A549 (cell line): ENCODE data around the gene ISLR2. TPM values are rescaled to one million over a fixed set of nuclear protein-coding genes. Genes with fewer than 3 reads are reported as not detected.

Source experiments
- ATAC-seq, 2 experiments: fragments of 200-7000 bp in 1 of 2; fragments of >200 bp in 1 of 2; cut with Nextera tagmentation in 1 of 2; cut with Tn5 transposase in 1 of 2; 3 replicates each; pipeline versions ENCODE4 v1.8.0 to v1.9.1; 2018 to 2020; ENCODE audit warnings: mild to moderate bottlenecking in 1 of 2, moderate library complexity in 1 of 2
- CTCF ChIA-PET: fragments of 300-600 bp; sonication (Branson Sonifier 250); formaldehyde crosslinking; extraction: SDS; loops from one replicate; lab custom pipeline; 2021; ENCODE audit warnings: antibody characterized with exemption, inconsistent platforms; lab: Yijun Ruan, JAX
- POLR2A ChIA-PET: fragments of 350-600 bp; formaldehyde crosslinking; extraction: SDS; loops from one replicate; lab custom pipeline; 2021; ENCODE audit warnings: antibody characterized with exemption, inconsistent platforms; lab: Yijun Ruan, JAX
- DNase-seq, 2 experiments: peaks; one replicate each; pipeline versions ENCODE4 v3.0.0 to v3.0.0-alpha.2; 2011 to 2016; ENCODE audit warnings: low read depth in 1 of 2, low spot score in 1 of 2
- FAIRE-seq: peaks from 2 replicates; lab custom pipeline; 2011; peaks lifted over from hg19 to GRCh38; lab: Jason Lieb, UNC
- H3K27ac ChIP-seq, 2 experiments: fragments of >200 bp; sonication (Bioruptor Twin); formaldehyde crosslinking; 3 replicates each; pipeline ENCODE4 v1.5.1; 2016 to 2017
- H3K4me1 ChIP-seq: fragments of >200 bp; sonication (Bioruptor Twin); formaldehyde crosslinking; 3 replicates; pipeline ENCODE4 v1.6.1; 2016
- H3K4me2 ChIP-seq: fragments of >200 bp; sonication (Bioruptor Twin); formaldehyde crosslinking; 3 replicates; pipeline ENCODE4 v1.6.1; 2016
- H3K4me3 ChIP-seq: fragments of >200 bp; sonication (Bioruptor Twin); formaldehyde crosslinking; 3 replicates; pipeline ENCODE4 v1.5.1; 2016
- H3K9me3 ChIP-seq: fragments of >200 bp; sonication (Bioruptor Twin); formaldehyde crosslinking; 3 replicates; pipeline ENCODE4 v1.6.1; 2016
- BHLHE40 ChIP-seq: IDR thresholded peaks from 2 replicates; pipeline ENCODE4 v1.6.1; 2012; ENCODE audit warnings: low read depth, low read length, inconsistent platforms
- CBX2 ChIP-seq: fragments of 200-600 bp; sonication (generic); IDR thresholded peaks from 2 replicates; pipeline ENCODE4 v1.6.1; 2016; ENCODE audit warnings: low read depth, mild to moderate bottlenecking, borderline replicate concordance
- EHF ChIP-seq: fragments of 250-450 bp; sonication (Bioruptor Pico); IDR thresholded peaks from 2 replicates; pipeline ENCODE4 v1.5.0; 2020; ENCODE audit warnings: mild to moderate bottlenecking
- EP300 ChIP-seq, 2 experiments: fragments of >200 bp; sonication (Bioruptor Twin); formaldehyde crosslinking; IDR thresholded peaks; 2 replicates in 1 of 2; 3 replicates in 1 of 2; pipeline ENCODE4 v1.6.1; 2016 to 2017
- FOSB ChIP-seq: fragments of 250-450 bp; sonication (Bioruptor Pico); IDR thresholded peaks from 2 replicates; pipeline ENCODE4 v1.5.0; 2020; ENCODE audit warnings: mild to moderate bottlenecking, moderate library complexity
- FOXS1 ChIP-seq: fragments of 250-450 bp; sonication (Bioruptor Pico); IDR thresholded peaks from 2 replicates; pipeline ENCODE4 v1.5.0; 2020; ENCODE audit warnings: mild to moderate bottlenecking, moderate library complexity
- HDAC2 ChIP-seq: fragments of 200-600 bp; sonication (generic); IDR thresholded peaks from 2 replicates; pipeline ENCODE4 v1.6.1; 2016
- HOXA7 ChIP-seq: fragments of 250-450 bp; sonication (Bioruptor Pico); IDR thresholded peaks from 2 replicates; pipeline ENCODE4 v1.5.0; 2020; ENCODE audit warnings: mild to moderate bottlenecking, moderate library complexity
- HOXB5 ChIP-seq: fragments of 250-450 bp; sonication (Bioruptor Pico); IDR thresholded peaks from 2 replicates; pipeline ENCODE4 v1.5.0; 2020; ENCODE audit warnings: mild to moderate bottlenecking, moderate library complexity
- JUNB ChIP-seq: fragments of >200 bp; sonication (Bioruptor Twin); formaldehyde crosslinking; IDR thresholded peaks from 2 replicates; pipeline ENCODE4 v1.6.1; 2016
- KDM5A ChIP-seq: fragments of 200-600 bp; sonication (generic); IDR thresholded peaks from 2 replicates; pipeline ENCODE4 v1.6.1; 2016; ENCODE audit warnings: antibody characterized with exemption, mild to moderate bottlenecking
- MYC ChIP-seq: IDR thresholded peaks from 2 replicates; pipeline ENCODE4 v1.6.1; 2012; ENCODE audit warnings: mild to moderate bottlenecking, inconsistent platforms, low read length, improper control_type of control experiment, borderline replicate concordance
- NFE2L2 ChIP-seq: fragments of 150-350 bp; conservative IDR thresholded peaks from 2 replicates; pipeline ENCODE4 v1.6.1; 2014; ENCODE audit warnings: low read length
- NR3C1 ChIP-seq: fragments of >200 bp; sonication (Bioruptor Twin); formaldehyde crosslinking; IDR thresholded peaks from 3 replicates; pipeline ENCODE4 v1.6.1; 2017
- RAD21 ChIP-seq, 2 experiments: fragments of >200 bp in 1 of 2; sonication (Bioruptor Twin) in 1 of 2; formaldehyde crosslinking in 1 of 2; IDR thresholded peaks in 1 of 2; conservative IDR thresholded peaks in 1 of 2; 2 replicates in 1 of 2; 3 replicates in 1 of 2; pipeline ENCODE4 v1.6.1; 2012 to 2018; ENCODE audit warnings: inconsistent platforms in 1 of 2
- ZNF302 ChIP-seq: fragments of 250-450 bp; sonication (Bioruptor Pico); IDR thresholded peaks from 2 replicates; pipeline ENCODE4 v1.9.0; 2021; ENCODE audit warnings: inconsistent platforms, mild to moderate bottlenecking, moderate library complexity
- ZSCAN20 ChIP-seq: fragments of 250-450 bp; sonication (Bioruptor Pico); IDR thresholded peaks from 2 replicates; pipeline ENCODE4 v1.8.0; 2022; ENCODE audit warnings: mild to moderate bottlenecking, moderate library complexity
- WGBS: methylation state at CpG from one replicate; pipeline ENCODE4 v1.1.6; 2017; ENCODE audit errors: missing lambda C conversion rate; 5-methylcytosine and 5-hydroxymethylcytosine counted together
- polyA plus RNA-seq, 4 experiments: library from polyadenylated mRNA; depleted of rRNA in 3 of 4; stranded (reverse); fragments of >200 nt; fragmentation: RNase III in 1 of 4; extraction: RNeasy Plus Mini Kit Qiagen cat#74134 plus additional on column Dnase treatment in 1 of 4; gene quantifications; 2 replicates in 3 of 4; 3 replicates in 1 of 4; pipeline ENCODE4 v1.2.3, GENCODE V29; 2011 to 2017
- TF ChIP-seq, protein P1 (sequence below): fragments of >200 bp; sonication (Bioruptor Twin); formaldehyde crosslinking; IDR thresholded peaks from 2 replicates; pipeline ENCODE4 v1.6.1; 2016
- TF ChIP-seq, protein P2 (sequence below): IDR thresholded peaks from 2 replicates; pipeline ENCODE4 v1.6.1; 2012
- TF ChIP-seq, protein P3 (sequence below): fragments of 250-450 bp; sonication (Bioruptor Pico); IDR thresholded peaks from 2 replicates; pipeline ENCODE4 v1.5.0; 2020; ENCODE audit warnings: low read depth, mild to moderate bottlenecking, moderate library complexity
- TF ChIP-seq, protein P4 (sequence below): fragments of 150-350 bp; IDR thresholded peaks from 2 replicates; pipeline ENCODE4 v1.6.1; 2014; ENCODE audit warnings: low read depth, mild to moderate bottlenecking, low read length

The ISLR2 gene
- polyA plus RNA-seq, 2 of the 4 experiments (the other 2 are of a cell fraction): 0.12 to 0.17 TPM

DNA sequence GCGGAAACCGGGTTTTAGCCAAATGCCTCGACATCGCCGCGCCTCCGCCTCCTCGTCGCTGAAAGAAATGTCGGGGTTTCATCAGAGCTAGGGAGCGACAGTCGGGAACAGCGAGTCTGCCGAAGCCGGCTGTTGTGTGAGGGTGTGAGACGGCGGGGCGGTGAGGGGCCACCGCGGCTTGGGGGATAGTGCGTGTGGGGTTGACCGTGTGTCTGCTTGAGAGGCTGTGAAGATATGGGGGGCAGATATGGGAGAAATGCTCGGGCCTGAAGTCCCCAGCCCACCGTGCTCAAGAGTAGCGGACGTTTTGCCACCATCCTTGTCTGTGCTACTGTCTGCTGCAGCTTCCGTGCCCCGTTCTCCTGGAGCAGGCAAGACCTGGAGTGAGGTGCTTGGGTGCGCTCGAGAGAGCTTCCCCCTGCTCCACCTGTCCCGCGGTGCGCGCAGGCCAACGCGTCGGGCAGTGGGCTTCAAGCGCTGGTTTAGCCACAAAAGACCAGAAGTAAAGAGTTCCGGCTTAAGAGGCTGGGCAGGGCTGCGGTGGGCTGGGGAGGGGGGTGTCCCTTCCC is 716 bp upstream of the ISLR2 start:
- CTCF ChIA-PET: interaction anchor here (0.5 to 3.0 kb wide), 9 partner anchors 50 to 203 kb away, joined by 3 to 21 read pairs (median 3); no protein-coding TSS in a partner anchor
- Histone ChIP-seq H3K9me3 (no peaks in the 10 kb centered on the region), H3K4me1 (peaks cover 20% of the 10 kb centered on the region; the same call in 2 of the 3 replicates), H3K4me2 (peak overlapping the region; percentile 88), H3K4me3 (peak overlapping the region; percentile 36; the same call in 2 of the 3 replicates), H3K27ac (peak overlapping the region in 1 of 2 experiments; percentile 63; a peak in 3 of 6 replicates)
- TF ChIP-seq EP300 (IDR thresholded peaks at IDR 0.05): no peak
- no peak for TF ChIP-seq ZSCAN20 (CRISPR knock-in tag)
- TF ChIP-seq, protein P1, sequence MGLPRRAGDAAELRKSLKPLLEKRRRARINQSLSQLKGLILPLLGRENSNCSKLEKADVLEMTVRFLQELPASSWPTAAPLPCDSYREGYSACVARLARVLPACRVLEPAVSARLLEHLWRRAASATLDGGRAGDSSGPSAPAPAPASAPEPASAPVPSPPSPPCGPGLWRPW: no peak
- TF ChIP-seq, protein P2, sequence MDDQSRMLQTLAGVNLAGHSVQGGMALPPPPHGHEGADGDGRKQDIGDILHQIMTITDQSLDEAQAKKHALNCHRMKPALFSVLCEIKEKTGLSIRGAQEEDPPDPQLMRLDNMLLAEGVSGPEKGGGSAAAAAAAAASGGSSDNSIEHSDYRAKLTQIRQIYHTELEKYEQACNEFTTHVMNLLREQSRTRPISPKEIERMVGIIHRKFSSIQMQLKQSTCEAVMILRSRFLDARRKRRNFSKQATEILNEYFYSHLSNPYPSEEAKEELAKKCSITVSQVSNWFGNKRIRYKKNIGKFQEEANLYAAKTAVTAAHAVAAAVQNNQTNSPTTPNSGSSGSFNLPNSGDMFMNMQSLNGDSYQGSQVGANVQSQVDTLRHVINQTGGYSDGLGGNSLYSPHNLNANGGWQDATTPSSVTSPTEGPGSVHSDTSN: no peak
- no peak for TF ChIP-seq ZNF302 (CRISPR knock-in tag)
- TF ChIP-seq KDM5A: no peak
- WGBS: 65% methylated on average over 33 of the region's 40 CpGs
- DNase-seq: no peak
- no peak for FAIRE-seq
- POLR2A ChIA-PET: interaction anchor here (0.6 to 1.5 kb wide), 2 partner anchors 44 to 165 kb away, joined by 3 to 4 read pairs; no protein-coding TSS in a partner anchor
- ATAC-seq: no peak

DNA sequence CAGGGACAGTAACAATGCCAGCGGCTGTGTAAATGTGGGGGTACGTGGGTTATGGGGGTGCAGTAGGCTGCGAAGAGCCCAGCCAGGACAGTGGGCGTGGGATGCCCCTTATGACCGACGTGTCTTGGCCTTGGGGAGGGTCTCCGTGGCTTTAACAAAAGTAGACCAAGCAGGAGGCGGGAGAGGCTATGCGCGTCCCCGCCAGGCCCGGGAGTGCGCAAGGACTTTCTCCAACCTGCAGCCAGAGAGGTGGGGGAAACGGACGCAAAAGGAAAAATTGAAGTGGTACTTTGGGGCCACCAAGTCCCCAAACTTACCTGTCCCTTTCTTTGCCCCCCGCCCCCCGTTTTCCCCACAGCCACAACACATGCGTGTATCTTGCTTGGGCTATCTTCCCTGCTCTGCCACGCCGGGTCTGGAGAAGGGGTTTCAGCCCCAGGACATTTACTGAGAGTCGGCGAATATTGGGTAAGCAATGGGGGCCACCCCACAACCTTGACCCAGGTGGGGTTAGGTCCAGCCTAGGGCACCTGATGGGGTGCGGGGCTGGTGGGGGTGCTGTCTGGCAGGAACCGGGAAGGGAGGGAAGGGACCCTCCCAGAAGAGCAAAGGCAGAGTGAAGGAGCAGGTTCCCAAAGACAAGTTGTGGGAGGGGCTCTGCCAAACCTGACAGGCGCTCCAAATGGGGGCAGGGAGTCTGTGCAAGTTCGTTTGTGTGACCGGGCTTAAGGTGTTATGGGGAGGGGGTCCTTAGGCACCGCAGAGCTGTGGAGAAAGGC is 652 bp downstream of the ISLR2 start:
- ChIA-PET POLR2A (interaction anchor here (1.5 kb wide), 1 partner anchor 43 kb away, joined by 4 read pairs; no protein-coding TSS in a partner anchor), CTCF (interaction anchor here (0.7 to 1.4 kb wide), 3 partner anchors 114 to 177 kb away, joined by 3 to 5 read pairs (median 4); no protein-coding TSS in a partner anchor)
- Histone ChIP-seq H3K4me2 (peak overlapping the region; percentile 88), H3K27ac (no peak overlapping the region; a peak in 1 of 6 replicates), H3K9me3 (no peaks in the 10 kb centered on the region), H3K4me3 (no peak overlapping the region; the same call in 2 of the 3 replicates), H3K4me1 (peaks cover 14% of the 10 kb centered on the region; the same call in 1 of the 3 replicates)
- DNase-seq (no peak), FAIRE-seq (no peak), ATAC-seq (no peak)
- TF ChIP-seq HOXB5 (CRISPR knock-in tag): no peak
- WGBS: 56% methylated on average over 23 of the region's 28 CpGs

DNA sequence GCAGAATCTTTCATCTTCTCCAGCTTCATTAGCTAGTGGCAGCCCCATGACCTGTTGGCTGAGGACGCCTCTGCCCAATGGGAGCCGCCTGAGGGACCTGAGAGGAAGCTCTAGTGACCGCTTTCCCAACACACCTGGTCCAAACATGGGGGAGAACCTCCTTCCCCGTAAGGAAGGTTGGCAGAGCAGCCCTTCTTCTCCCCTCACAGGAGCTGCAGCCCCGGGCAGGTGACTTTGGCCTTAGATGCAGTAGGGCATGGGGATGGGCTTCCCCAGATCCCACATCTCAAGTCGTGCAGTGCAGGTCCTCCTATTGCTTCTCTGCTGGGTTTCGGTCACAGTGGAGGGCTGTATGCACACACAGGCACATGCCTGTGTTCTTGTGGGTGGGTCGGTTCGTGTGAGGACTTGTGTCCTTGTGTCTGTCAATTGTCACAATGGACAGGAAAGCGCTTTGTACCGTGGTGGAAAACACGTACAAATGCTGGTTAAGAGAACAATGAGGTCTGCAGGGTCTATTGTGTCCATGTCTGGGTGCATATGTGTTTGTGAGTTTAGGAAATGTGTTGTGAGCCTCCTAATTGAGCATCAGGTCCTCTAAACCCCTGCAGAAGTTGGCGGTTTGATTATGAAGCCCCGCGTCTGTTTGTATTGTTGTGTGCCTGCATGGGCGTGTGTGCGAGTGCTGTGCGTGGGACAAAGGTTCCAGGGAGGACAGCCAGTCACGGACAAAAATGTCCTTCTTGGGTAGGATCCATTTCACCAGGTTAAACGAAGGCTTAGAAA is 1.4 kb downstream of the ISLR2 start:
- POLR2A ChIA-PET: no interaction called here
- no peaks in the 10 kb centered on the region for H3K9me3 ChIP-seq
- CTCF ChIA-PET: interaction anchor here (1.0 to 1.1 kb wide), 2 partner anchors 39 to 78 kb away, joined by 3 read pairs; no protein-coding TSS in a partner anchor
- FAIRE-seq: no peak
- H3K4me3 ChIP-seq: no peak overlapping the region
- no peak overlapping the region for H3K27ac ChIP-seq
- no peak for TF ChIP-seq RAD21 (conservative IDR thresholded peaks at IDR 0.05 in 1 of 2, IDR thresholded peaks at IDR 0.05 in 1 of 2)
- no peak for TF ChIP-seq FOXS1 (CRISPR knock-in tag)
- TF ChIP-seq JUNB: no peak
- 66% methylated on average over 19 of the region's 20 CpGs for WGBS
- ATAC-seq: no peak
- peaks cover 17% of the 10 kb centered on the region; the same call in 2 of the 3 replicates for H3K4me1 ChIP-seq
- no peak overlapping the region for H3K4me2 ChIP-seq
- no peak for DNase-seq

DNA sequence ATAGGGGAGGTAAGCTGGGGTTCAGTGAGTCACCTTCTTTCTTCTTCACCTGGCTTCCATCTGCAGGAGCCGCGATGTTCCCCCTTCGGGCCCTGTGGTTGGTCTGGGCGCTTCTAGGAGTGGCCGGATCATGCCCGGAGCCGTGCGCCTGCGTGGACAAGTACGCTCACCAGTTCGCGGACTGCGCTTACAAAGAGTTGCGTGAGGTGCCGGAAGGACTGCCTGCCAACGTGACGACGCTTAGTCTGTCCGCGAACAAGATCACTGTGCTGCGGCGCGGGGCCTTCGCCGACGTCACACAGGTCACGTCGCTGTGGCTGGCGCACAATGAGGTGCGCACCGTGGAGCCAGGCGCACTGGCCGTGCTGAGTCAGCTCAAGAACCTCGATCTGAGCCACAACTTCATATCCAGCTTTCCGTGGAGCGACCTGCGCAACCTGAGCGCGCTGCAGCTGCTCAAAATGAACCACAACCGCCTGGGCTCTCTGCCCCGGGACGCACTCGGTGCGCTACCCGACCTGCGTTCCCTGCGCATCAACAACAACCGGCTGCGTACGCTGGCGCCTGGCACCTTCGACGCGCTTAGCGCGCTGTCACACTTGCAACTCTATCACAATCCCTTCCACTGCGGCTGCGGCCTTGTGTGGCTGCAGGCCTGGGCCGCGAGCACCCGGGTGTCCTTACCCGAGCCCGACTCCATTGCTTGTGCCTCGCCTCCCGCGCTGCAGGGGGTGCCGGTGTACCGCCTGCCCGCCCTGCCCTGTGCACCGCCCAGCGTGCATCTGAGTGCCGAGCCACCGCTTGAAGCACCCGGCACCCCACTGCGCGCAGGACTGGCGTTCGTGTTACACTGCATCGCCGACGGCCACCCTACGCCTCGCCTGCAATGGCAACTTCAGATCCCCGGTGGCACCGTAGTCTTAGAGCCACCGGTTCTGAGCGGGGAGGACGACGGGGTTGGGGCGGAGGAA is 2.6 kb downstream of the ISLR2 start:
- DNase-seq (no peak), FAIRE-seq (no peak), ATAC-seq (no peak)
- CTCF ChIA-PET: interaction anchor here (0.5 to 1.1 kb wide), 3 partner anchors 37 to 849 kb away, joined by 3 read pairs; no protein-coding TSS in a partner anchor
- H3K4me1 ChIP-seq: peaks cover 18% of the 10 kb centered on the region; the same call in 2 of the 3 replicates
- H3K4me2 ChIP-seq: no peak overlapping the region
- H3K4me3 ChIP-seq: no peak overlapping the region
- no peaks in the 10 kb centered on the region for H3K9me3 ChIP-seq
- TF ChIP-seq ZSCAN20 (CRISPR knock-in tag) (no peak), EHF (CRISPR knock-in tag) (no peak), HOXA7 (no peak), ZNF302 (CRISPR knock-in tag) (no peak), NR3C1 (no peak), NFE2L2 (no peak), CBX2 (no peak), MYC (no peak), EP300 (IDR thresholded peaks at IDR 0.05) (no peak), FOSB (CRISPR knock-in tag) (no peak), BHLHE40 (no peak), HDAC2 (no peak)
- TF ChIP-seq, protein P3, sequence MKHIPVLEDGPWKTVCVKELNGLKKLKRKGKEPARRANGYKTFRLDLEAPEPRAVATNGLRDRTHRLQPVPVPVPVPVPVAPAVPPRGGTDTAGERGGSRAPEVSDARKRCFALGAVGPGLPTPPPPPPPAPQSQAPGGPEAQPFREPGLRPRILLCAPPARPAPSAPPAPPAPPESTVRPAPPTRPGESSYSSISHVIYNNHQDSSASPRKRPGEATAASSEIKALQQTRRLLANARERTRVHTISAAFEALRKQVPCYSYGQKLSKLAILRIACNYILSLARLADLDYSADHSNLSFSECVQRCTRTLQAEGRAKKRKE (CRISPR knock-in tag): no peak
- TF ChIP-seq, protein P4, sequence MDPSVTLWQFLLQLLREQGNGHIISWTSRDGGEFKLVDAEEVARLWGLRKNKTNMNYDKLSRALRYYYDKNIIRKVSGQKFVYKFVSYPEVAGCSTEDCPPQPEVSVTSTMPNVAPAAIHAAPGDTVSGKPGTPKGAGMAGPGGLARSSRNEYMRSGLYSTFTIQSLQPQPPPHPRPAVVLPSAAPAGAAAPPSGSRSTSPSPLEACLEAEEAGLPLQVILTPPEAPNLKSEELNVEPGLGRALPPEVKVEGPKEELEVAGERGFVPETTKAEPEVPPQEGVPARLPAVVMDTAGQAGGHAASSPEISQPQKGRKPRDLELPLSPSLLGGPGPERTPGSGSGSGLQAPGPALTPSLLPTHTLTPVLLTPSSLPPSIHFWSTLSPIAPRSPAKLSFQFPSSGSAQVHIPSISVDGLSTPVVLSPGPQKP: no peak
- H3K27ac ChIP-seq: no peak overlapping the region
- WGBS: 95% methylated on average over 45 of the region's 90 CpGs
- POLR2A ChIA-PET: no interaction called here
